ENCODE data around the gene MYOC. TPM values are rescaled to one million over a fixed set of nuclear protein-coding genes. Genes with fewer than 3 reads are reported as not detected.

Gene MYOC
- total RNA-seq, 2 experiments from 2014 or later, result not detected

GRCh38 chr1:171653796-171654195 is 1.3 kb upstream of the MYOC start:
- Mint-ChIP-seq H3K27ac (no peak overlapping the region), H3K27me3 (peaks cover 24% of the 10 kb centered on the region), H3K36me3 (ENCODE audit: low read depth) (no peaks in the 10 kb centered on the region), H3K4me3 (no peak overlapping the region), H3K9me3 (no peaks in the 10 kb centered on the region), H3K4me1 (ENCODE audit: low read depth) (peaks cover 11% of the 10 kb centered on the region)
- intact Hi-C loops (cut with DNase I, micrococcal nuclease), result no loop called here
- POLR2A ChIA-PET, result no interaction called here
- CTCF ChIA-PET, result no interaction called here
- H3K4me3 ChIP-seq (ENCODE audit: low read length), result no peak overlapping the region
- peaks cover 10 to 12% of the 10 kb centered on the region in 2 experiments for H3K27me3 ChIP-seq (ENCODE audit: control insufficient read depth in 1 of 2, insufficient read depth in 2 of 2, low read length in 2 of 2)
- DNase-seq (no peak), ATAC-seq (ENCODE audit: poor library complexity) (no peak)
- no peak overlapping the region for H3K27ac ChIP-seq (ENCODE audit: low read depth in 1 of 2, low read length in 2 of 2)
- no peak for TF ChIP-seq CTCF (IDR thresholded peaks at IDR 0.05)
- H3K9me3 ChIP-seq (ENCODE audit: control insufficient read depth in 1 of 2, insufficient read depth in 1 of 2, low read length in 2 of 2), result no peaks in the 10 kb centered on the region
- H3K36me3 ChIP-seq (ENCODE audit: insufficient read depth, low read length), result no peaks in the 10 kb centered on the region
- peaks cover 10% of the 10 kb centered on the region for H3K4me1 ChIP-seq (ENCODE audit: insufficient read depth, low read length)

- Histone ChIP-seq H3K36me3 (ENCODE audit: insufficient read depth, low read length) (no peaks in the 10 kb centered on the region), H3K27me3 (ENCODE audit: control insufficient read depth in 1 of 2, insufficient read depth in 2 of 2, low read length in 2 of 2) (no peaks in the 10 kb centered on the region), H3K4me3 (ENCODE audit: low read length) (no peak overlapping the region), H3K27ac (ENCODE audit: low read depth in 1 of 2, low read length in 2 of 2) (no peak overlapping the region), H3K9me3 (ENCODE audit: control insufficient read depth in 1 of 2, insufficient read depth in 1 of 2, low read length in 2 of 2) (no peaks in the 10 kb centered on the region), H3K4me1 (ENCODE audit: insufficient read depth, low read length) (peaks cover 6% of the 10 kb centered on the region)
- DNase-seq, result no peak
- ChIA-PET CTCF (no interaction called here), POLR2A (no interaction called here)
- Mint-ChIP-seq H3K27me3 (peaks cover under 1% of the 10 kb centered on the region), H3K4me3 (no peak overlapping the region), H3K36me3 (ENCODE audit: low read depth) (no peaks in the 10 kb centered on the region), H3K9me3 (no peaks in the 10 kb centered on the region), H3K4me1 (ENCODE audit: low read depth) (peaks cover 11% of the 10 kb centered on the region), H3K27ac (no peak overlapping the region)
- intact Hi-C loops (cut with DNase I, micrococcal nuclease), result loop anchor here in 1 of 2 experiments (10.0 kb wide), 1 partner anchor 79 kb away; no protein-coding TSS in a partner anchor
- TF ChIP-seq CTCF (IDR thresholded peaks at IDR 0.05), result no peak
- no peak for ATAC-seq (ENCODE audit: poor library complexity)
Measured at GRCh38 chr1:171646249-171646560, 6.3 kb downstream of the MYOC start.

GRCh38 chr1:171645553-171646248 is 6.8 kb downstream of the MYOC start:
- Mint-ChIP-seq H3K27me3 (no peaks in the 10 kb centered on the region), H3K4me1 (ENCODE audit: low read depth) (peaks cover 11% of the 10 kb centered on the region), H3K4me3 (no peak overlapping the region), H3K9me3 (no peaks in the 10 kb centered on the region), H3K27ac (no peak overlapping the region), H3K36me3 (ENCODE audit: low read depth) (no peaks in the 10 kb centered on the region)
- ChIA-PET POLR2A (interaction anchor here (0.6 to 1.4 kb wide), 3 partner anchors 96 to 485 kb away, joined by 3 to 4 read pairs (median 3); no protein-coding TSS in a partner anchor), CTCF (interaction anchor here (1.0 to 1.1 kb wide), 3 partner anchors 10 to 96 kb away, joined by 3 to 6 read pairs (median 4); no protein-coding TSS in a partner anchor)
- DNase-seq (no peak), ATAC-seq (ENCODE audit: poor library complexity) (no peak)
- H3K27me3 ChIP-seq (ENCODE audit: control insufficient read depth in 1 of 2, insufficient read depth in 2 of 2, low read length in 2 of 2), result no peaks in the 10 kb centered on the region
- H3K36me3 ChIP-seq (ENCODE audit: insufficient read depth, low read length), result no peaks in the 10 kb centered on the region
- H3K9me3 ChIP-seq (ENCODE audit: control insufficient read depth in 1 of 2, insufficient read depth in 1 of 2, low read length in 2 of 2), result no peaks in the 10 kb centered on the region
- no peak overlapping the region for H3K27ac ChIP-seq (ENCODE audit: low read depth in 1 of 2, low read length in 2 of 2)
- TF ChIP-seq CTCF (IDR thresholded peaks at IDR 0.05), result no peak
- peaks cover 6% of the 10 kb centered on the region for H3K4me1 ChIP-seq (ENCODE audit: insufficient read depth, low read length)
- no peak overlapping the region for H3K4me3 ChIP-seq (ENCODE audit: low read length)
- intact Hi-C loops (cut with DNase I, micrococcal nuclease), result loop anchor here (1.0 to 10.0 kb wide), 2 partner anchors 79 to 340 kb away; no protein-coding TSS in a partner anchor

All from CD4-positive, alpha-beta T cell (primary cell).